Measurements from ENCODE around the gene PDP2. TPM values are rescaled to one million over a fixed set of nuclear protein-coding genes. Genes with fewer than 3 reads are reported as not detected.

Gene PDP2
- total and polyA plus RNA-seq, 7 donors: 2.6 to 8.3 (median 5.1) TPM

- 96 to 98% methylated on average over 2 of the region's 2 CpGs for WGBS, 2 donors
- Histone ChIP-seq H3K4me1 (peaks cover 0 to 12% (median 11%) of the 10 kb centered on the region in 4 donors), H3K4me3 (no peak overlapping the region), H3K36me3 (no peaks in the 10 kb centered on the region), H3K9me3 (no peaks in the 10 kb centered on the region), H3K27me3 (no peaks in the 10 kb centered on the region), H3K27ac (no peak overlapping the region)
- intact Hi-C loops (cut with DNase I): no loop called here
- TF ChIP-seq POLR2A (IDR thresholded peaks at IDR 0.05) (no peak), EP300 (IDR thresholded peaks at IDR 0.05) (no peak), CTCF (IDR thresholded peaks at IDR 0.05) (no peak), POLR2AphosphoS5 (IDR thresholded peaks at IDR 0.05) (no peak)
- DNase-seq: no peak
Measured at GRCh38 chr16:66856801-66857200, 23.5 kb upstream of the PDP2 start.

- intact Hi-C loops (cut with DNase I): no loop called here
Measured at GRCh38 chr16:66857437-66857836, 22.9 kb upstream of the PDP2 start.

GRCh38 chr16:66858740-66859396 is 21.4 kb upstream of the PDP2 start:
- H3K27me3 ChIP-seq: no peaks in the 10 kb centered on the region
- 47 to 64% methylated on average over 4 of the region's 4 CpGs for WGBS, 2 donors
- DNase-seq: no peak
- TF ChIP-seq POLR2A (IDR thresholded peaks at IDR 0.05): no peak
- TF ChIP-seq EP300 (IDR thresholded peaks at IDR 0.05): no peak
- no peak for TF ChIP-seq CTCF (IDR thresholded peaks at IDR 0.05)
- no peak for TF ChIP-seq POLR2AphosphoS5 (IDR thresholded peaks at IDR 0.05)
- H3K9me3 ChIP-seq: no peaks in the 10 kb centered on the region
- H3K4me1 ChIP-seq: peaks cover 0 to 12% (median 11%) of the 10 kb centered on the region in 4 donors
- H3K36me3 ChIP-seq: no peaks in the 10 kb centered on the region
- no peak overlapping the region for H3K4me3 ChIP-seq
- H3K27ac ChIP-seq: no peak overlapping the region
- intact Hi-C loops (cut with DNase I): no loop called here

More at GRCh38 chr16:66857437-66857836, 22.9 kb upstream of the PDP2 start:
- Histone ChIP-seq H3K9me3 (no peaks in the 10 kb centered on the region), H3K27me3 (no peaks in the 10 kb centered on the region), H3K36me3 (no peaks in the 10 kb centered on the region), H3K27ac (no peak overlapping the region), H3K4me1 (peaks cover 0 to 12% (median 11%) of the 10 kb centered on the region in 4 donors), H3K4me3 (no peak overlapping the region)
- TF ChIP-seq POLR2A (IDR thresholded peaks at IDR 0.05): no peak
- no peak for TF ChIP-seq CTCF (IDR thresholded peaks at IDR 0.05)
- WGBS, 2 donors: 86 to 94% methylated on average over 6 of the region's 6 CpGs
- DNase-seq: no peak

GRCh38 chr16:66859397-66860068 is 20.8 kb upstream of the PDP2 start:
- no peak overlapping the region for H3K27ac ChIP-seq
- WGBS, 2 donors: 87 to 89% methylated on average over 3 of the region's 3 CpGs
- no peak for DNase-seq
- H3K36me3 ChIP-seq: no peaks in the 10 kb centered on the region
- H3K27me3 ChIP-seq: no peaks in the 10 kb centered on the region
- H3K4me1 ChIP-seq: peaks cover 0 to 12% (median 11%) of the 10 kb centered on the region in 4 donors
- intact Hi-C loops (cut with DNase I): no loop called here
- H3K9me3 ChIP-seq: no peaks in the 10 kb centered on the region
- no peak overlapping the region for H3K4me3 ChIP-seq
- TF ChIP-seq CTCF (IDR thresholded peaks at IDR 0.05) (no peak), POLR2AphosphoS5 (IDR thresholded peaks at IDR 0.05) (no peak), EP300 (IDR thresholded peaks at IDR 0.05) (no peak), POLR2A (IDR thresholded peaks at IDR 0.05) (no peak)
